ENCODE data around the gene INPP5K. TPM values are rescaled to one million over a fixed set of nuclear protein-coding genes. Genes with fewer than 3 reads are reported as not detected.
"Not testable (repeated sequence)": the region's sequence is repeated elsewhere in the genome, so short reads cannot be mapped to it uniquely, and the experiment has no call there.

Gene INPP5K
- total and polyA plus RNA-seq, 9 donors: 13.8 to 31.5 (median 24.5) TPM

GRCh38 chr17:1467258-1467657 lies 49.2 kb downstream of the INPP5K start:
- 89% methylated on average over 12 of the region's 16 CpGs for WGBS (ENCODE audit: insufficient coverage)
- H3K4me3 ChIP-seq (ENCODE audit: low read length): no peak overlapping the region
- no peak for DNase-seq
- H3K36me3 ChIP-seq (ENCODE audit: control insufficient read depth, insufficient read depth, low read length): peaks cover 76% of the 10 kb centered on the region
- H3K9me3 ChIP-seq (replicated peaks; ENCODE audit: control insufficient read depth, low read depth, low read length): no peaks in the 10 kb centered on the region
- no peak overlapping the region for H3K27ac ChIP-seq (ENCODE audit: low read length)
- H3K27me3 ChIP-seq (ENCODE audit: control insufficient read depth, insufficient read depth, low read length): no peaks in the 10 kb centered on the region
- H3K4me1 ChIP-seq (ENCODE audit: control insufficient read depth, insufficient read depth, low read length): peaks cover 8% of the 10 kb centered on the region

GRCh38 chr17:1464186-1464585 lies 52.2 kb downstream of the INPP5K start:
- peaks cover 8% of the 10 kb centered on the region for H3K4me1 ChIP-seq (ENCODE audit: control insufficient read depth, insufficient read depth, low read length)
- peaks cover 54% of the 10 kb centered on the region for H3K36me3 ChIP-seq (ENCODE audit: control insufficient read depth, insufficient read depth, low read length)

GRCh38 chr17:1462164-1463112 lies 54.0 kb downstream of the INPP5K start:
- Histone ChIP-seq H3K27me3 (ENCODE audit: control insufficient read depth, insufficient read depth, low read length) (no peaks in the 10 kb centered on the region), H3K9me3 (replicated peaks; ENCODE audit: control insufficient read depth, low read depth, low read length) (no peaks in the 10 kb centered on the region), H3K27ac (ENCODE audit: low read length) (no peak overlapping the region), H3K36me3 (ENCODE audit: control insufficient read depth, insufficient read depth, low read length) (peaks cover 39% of the 10 kb centered on the region), H3K4me1 (ENCODE audit: control insufficient read depth, insufficient read depth, low read length) (peaks cover 3% of the 10 kb centered on the region), H3K4me3 (ENCODE audit: low read length) (no peak overlapping the region)
- DNase-seq: no peak
- WGBS (ENCODE audit: insufficient coverage): 69% methylated on average over 16 of the region's 33 CpGs

More at GRCh38 chr17:1464186-1464585, 52.2 kb downstream of the INPP5K start:
- WGBS (ENCODE audit: insufficient coverage): 91% methylated on average over 8 of the region's 8 CpGs
- Histone ChIP-seq H3K27me3 (ENCODE audit: control insufficient read depth, insufficient read depth, low read length) (no peaks in the 10 kb centered on the region), H3K4me3 (ENCODE audit: low read length) (no peak overlapping the region), H3K27ac (ENCODE audit: low read length) (no peak overlapping the region), H3K9me3 (replicated peaks; ENCODE audit: control insufficient read depth, low read depth, low read length) (no peaks in the 10 kb centered on the region)
- no peak for DNase-seq

GRCh38 chr17:1461198-1461944 lies 55.0 kb downstream of the INPP5K start:
- Histone ChIP-seq H3K4me1 (ENCODE audit: control insufficient read depth, insufficient read depth, low read length) (peaks cover 9% of the 10 kb centered on the region), H3K27me3 (ENCODE audit: control insufficient read depth, insufficient read depth, low read length) (no peaks in the 10 kb centered on the region), H3K4me3 (ENCODE audit: low read length) (no peak overlapping the region), H3K27ac (ENCODE audit: low read length) (no peak overlapping the region), H3K36me3 (ENCODE audit: control insufficient read depth, insufficient read depth, low read length) (peaks cover 31% of the 10 kb centered on the region), H3K9me3 (replicated peaks; ENCODE audit: control insufficient read depth, low read depth, low read length) (no peaks in the 10 kb centered on the region)
- WGBS (ENCODE audit: insufficient coverage): 83% methylated on average over 13 of the region's 18 CpGs
- DNase-seq: no peak

- Histone ChIP-seq H3K9me3 (replicated peaks; ENCODE audit: control insufficient read depth, low read depth, low read length) (no peaks in the 10 kb centered on the region), H3K4me1 (ENCODE audit: control insufficient read depth, insufficient read depth, low read length) (peaks cover 9% of the 10 kb centered on the region), H3K27ac (ENCODE audit: low read length) (no peak overlapping the region), H3K36me3 (ENCODE audit: control insufficient read depth, insufficient read depth, low read length) (peaks cover 20% of the 10 kb centered on the region), H3K4me3 (ENCODE audit: low read length) (no peak overlapping the region), H3K27me3 (ENCODE audit: control insufficient read depth, insufficient read depth, low read length) (no peaks in the 10 kb centered on the region)
- no peak for DNase-seq
- 63% methylated on average over 6 of the region's 6 CpGs for WGBS (ENCODE audit: insufficient coverage)
Measured at GRCh38 chr17:1460233-1460632, 56.2 kb downstream of the INPP5K start.

GRCh38 chr17:1455797-1456599 lies 60.4 kb downstream of the INPP5K start, which contains the start of gene CRK:
Gene CRK (minus strand): TSS chr17:1456232. CDS start chr17:1456117, 115 bp downstream.
- Histone ChIP-seq H3K4me1 (ENCODE audit: control insufficient read depth, insufficient read depth, low read length) (peaks cover 15% of the 10 kb centered on the region), H3K4me3 (ENCODE audit: low read length) (peak within 1 kb of the TSS; percentile 91), H3K36me3 (ENCODE audit: control insufficient read depth, insufficient read depth, low read length) (peaks cover 9% of the 10 kb centered on the region), H3K27me3 (ENCODE audit: control insufficient read depth, insufficient read depth, low read length) (no peaks in the 10 kb centered on the region), H3K27ac (ENCODE audit: low read length) (peak within 1 kb of the TSS; percentile 96), H3K9me3 (replicated peaks; ENCODE audit: control insufficient read depth, low read depth, low read length) (no peaks in the 10 kb centered on the region)
- 0% methylated on average over 81 of the region's 93 CpGs for WGBS (ENCODE audit: insufficient coverage)
- DNase-seq: peak; percentile 98

- no peaks in the 10 kb centered on the region for H3K9me3 ChIP-seq (replicated peaks; ENCODE audit: control insufficient read depth, low read depth, low read length)
- H3K36me3 ChIP-seq (ENCODE audit: control insufficient read depth, insufficient read depth, low read length): peaks cover 9% of the 10 kb centered on the region
- H3K4me3 ChIP-seq (ENCODE audit: low read length): peak overlapping the region; percentile 91
- H3K4me1 ChIP-seq (ENCODE audit: control insufficient read depth, insufficient read depth, low read length): peaks cover 15% of the 10 kb centered on the region
- under 1% methylated on average over 29 of the region's 31 CpGs for WGBS (ENCODE audit: insufficient coverage)
- peak overlapping the region; percentile 96 for H3K27ac ChIP-seq (ENCODE audit: low read length)
- peak; percentile 85 for DNase-seq
- H3K27me3 ChIP-seq (ENCODE audit: control insufficient read depth, insufficient read depth, low read length): no peaks in the 10 kb centered on the region
Measured at GRCh38 chr17:1455291-1455796, 61.1 kb downstream of the INPP5K start.

GRCh38 chr17:1454541-1454940 lies 61.9 kb downstream of the INPP5K start:
- H3K4me1 ChIP-seq (ENCODE audit: control insufficient read depth, insufficient read depth, low read length): peaks cover 15% of the 10 kb centered on the region
- peak overlapping the region; percentile 91 for H3K4me3 ChIP-seq (ENCODE audit: low read length)
- H3K9me3 ChIP-seq (replicated peaks; ENCODE audit: control insufficient read depth, low read depth, low read length): no peaks in the 10 kb centered on the region
- H3K27ac ChIP-seq (ENCODE audit: low read length): peak overlapping the region; percentile 96
- H3K27me3 ChIP-seq (ENCODE audit: control insufficient read depth, insufficient read depth, low read length): no peaks in the 10 kb centered on the region
- DNase-seq: no peak
- H3K36me3 ChIP-seq (ENCODE audit: control insufficient read depth, insufficient read depth, low read length): peaks cover 9% of the 10 kb centered on the region
- 69% methylated on average over 7 of the region's 9 CpGs for WGBS (ENCODE audit: insufficient coverage)

- 94% methylated on average over 6 of the region's 11 CpGs for WGBS (ENCODE audit: insufficient coverage)
- not testable (repeated sequence) for H3K4me3 ChIP-seq (ENCODE audit: low read length); H3K9me3 ChIP-seq (replicated peaks; ENCODE audit: control insufficient read depth, low read depth, low read length); H3K27ac ChIP-seq (ENCODE audit: low read length); H3K27me3 ChIP-seq (ENCODE audit: control insufficient read depth, insufficient read depth, low read length); DNase-seq
- H3K36me3 ChIP-seq (ENCODE audit: control insufficient read depth, insufficient read depth, low read length): peaks cover 14% of the 10 kb centered on the region
- H3K4me1 ChIP-seq (ENCODE audit: control insufficient read depth, insufficient read depth, low read length): peaks cover 15% of the 10 kb centered on the region
Measured at GRCh38 chr17:1453694-1454093, 62.7 kb downstream of the INPP5K start.
